ENCODE data around the gene LRP1B.

The LRP1B gene

GRCh38 chr2:140491876-140492275 lies 1638.9 kb downstream of the LRP1B start:
- Histone ChIP-seq H3F3A (ENCODE audit: control insufficient read depth, insufficient read depth) (no peaks in the 10 kb centered on the region), H3K9me2 (replicated peaks; ENCODE audit: control insufficient read depth, low read length) (no peaks in the 10 kb centered on the region), H3K4me2 (ENCODE audit: low read length) (no peak overlapping the region), H3K27me3 (ENCODE audit: control insufficient read depth, low read length) (no peaks in the 10 kb centered on the region), H3K27ac (ENCODE audit: low read depth, low read length) (no peak overlapping the region), H4K20me1 (ENCODE audit: control insufficient read depth, insufficient read depth, low read depth, low read length) (no peaks in the 10 kb centered on the region), H3K79me2 (ENCODE audit: control insufficient read depth, low read length) (no peaks in the 10 kb centered on the region), H3K9me3 (ENCODE audit: control insufficient read depth, insufficient read depth, low read length) (no peaks in the 10 kb centered on the region), H3K4me3 (ENCODE audit: low read length) (no peak overlapping the region), H3K36me3 (ENCODE audit: control insufficient read depth, low read length) (no peaks in the 10 kb centered on the region), H3K4me1 (ENCODE audit: control insufficient read depth, low read length) (no peaks in the 10 kb centered on the region)
- TF ChIP-seq, protein P1, sequence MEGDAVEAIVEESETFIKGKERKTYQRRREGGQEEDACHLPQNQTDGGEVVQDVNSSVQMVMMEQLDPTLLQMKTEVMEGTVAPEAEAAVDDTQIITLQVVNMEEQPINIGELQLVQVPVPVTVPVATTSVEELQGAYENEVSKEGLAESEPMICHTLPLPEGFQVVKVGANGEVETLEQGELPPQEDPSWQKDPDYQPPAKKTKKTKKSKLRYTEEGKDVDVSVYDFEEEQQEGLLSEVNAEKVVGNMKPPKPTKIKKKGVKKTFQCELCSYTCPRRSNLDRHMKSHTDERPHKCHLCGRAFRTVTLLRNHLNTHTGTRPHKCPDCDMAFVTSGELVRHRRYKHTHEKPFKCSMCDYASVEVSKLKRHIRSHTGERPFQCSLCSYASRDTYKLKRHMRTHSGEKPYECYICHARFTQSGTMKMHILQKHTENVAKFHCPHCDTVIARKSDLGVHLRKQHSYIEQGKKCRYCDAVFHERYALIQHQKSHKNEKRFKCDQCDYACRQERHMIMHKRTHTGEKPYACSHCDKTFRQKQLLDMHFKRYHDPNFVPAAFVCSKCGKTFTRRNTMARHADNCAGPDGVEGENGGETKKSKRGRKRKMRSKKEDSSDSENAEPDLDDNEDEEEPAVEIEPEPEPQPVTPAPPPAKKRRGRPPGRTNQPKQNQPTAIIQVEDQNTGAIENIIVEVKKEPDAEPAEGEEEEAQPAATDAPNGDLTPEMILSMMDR (IDR thresholded peaks at IDR 0.05; ENCODE audit: low read depth, low read length, poor library complexity, severe bottlenecking), result no peak
- no peak for TF ChIP-seq EZH2phosphoT487 (IDR thresholded peaks at IDR 0.05; ENCODE audit: borderline replicate concordance, low read length)

GRCh38 chr2:140489193-140489592 lies 1641.6 kb downstream of the LRP1B start:
- no peaks in the 10 kb centered on the region for H3K79me2 ChIP-seq (ENCODE audit: control insufficient read depth, low read length)
- H3K27me3 ChIP-seq (ENCODE audit: control insufficient read depth, low read length), result no peaks in the 10 kb centered on the region
- no peak overlapping the region for H3K4me3 ChIP-seq (ENCODE audit: low read length)
- H3F3A ChIP-seq (ENCODE audit: control insufficient read depth, insufficient read depth), result no peaks in the 10 kb centered on the region
- H4K20me1 ChIP-seq (ENCODE audit: control insufficient read depth, insufficient read depth, low read depth, low read length), result no peaks in the 10 kb centered on the region
- no peak for TF ChIP-seq EZH2phosphoT487 (IDR thresholded peaks at IDR 0.05; ENCODE audit: borderline replicate concordance, low read length)
- TF ChIP-seq, protein P1 (IDR thresholded peaks at IDR 0.05; ENCODE audit: low read depth, low read length, poor library complexity, severe bottlenecking), result no peak
- H3K9me3 ChIP-seq (ENCODE audit: control insufficient read depth, insufficient read depth, low read length), result no peaks in the 10 kb centered on the region
- H3K4me1 ChIP-seq (ENCODE audit: control insufficient read depth, low read length), result no peaks in the 10 kb centered on the region
- H3K4me2 ChIP-seq (ENCODE audit: low read length), result no peak overlapping the region
- no peaks in the 10 kb centered on the region for H3K9me2 ChIP-seq (replicated peaks; ENCODE audit: control insufficient read depth, low read length)
- H3K36me3 ChIP-seq (ENCODE audit: control insufficient read depth, low read length), result no peaks in the 10 kb centered on the region
- no peak overlapping the region for H3K27ac ChIP-seq (ENCODE audit: low read depth, low read length)

- H3F3A ChIP-seq (ENCODE audit: control insufficient read depth, insufficient read depth), result no peaks in the 10 kb centered on the region
- H3K9me2 ChIP-seq (replicated peaks; ENCODE audit: control insufficient read depth, low read length), result no peaks in the 10 kb centered on the region
- H3K4me1 ChIP-seq (ENCODE audit: control insufficient read depth, low read length), result no peaks in the 10 kb centered on the region
- no peak overlapping the region for H3K4me2 ChIP-seq (ENCODE audit: low read length)
- H3K36me3 ChIP-seq (ENCODE audit: control insufficient read depth, low read length), result no peaks in the 10 kb centered on the region
- H3K79me2 ChIP-seq (ENCODE audit: control insufficient read depth, low read length), result no peaks in the 10 kb centered on the region
- no peaks in the 10 kb centered on the region for H3K9me3 ChIP-seq (ENCODE audit: control insufficient read depth, insufficient read depth, low read length)
- H3K4me3 ChIP-seq (ENCODE audit: low read length), result no peak overlapping the region
- TF ChIP-seq, protein P1 (IDR thresholded peaks at IDR 0.05; ENCODE audit: low read depth, low read length, poor library complexity, severe bottlenecking), result no peak
- no peak for TF ChIP-seq EZH2phosphoT487 (IDR thresholded peaks at IDR 0.05; ENCODE audit: borderline replicate concordance, low read length)
- no peak overlapping the region for H3K27ac ChIP-seq (ENCODE audit: low read depth, low read length)
- H3K27me3 ChIP-seq (ENCODE audit: control insufficient read depth, low read length), result no peaks in the 10 kb centered on the region
- no peaks in the 10 kb centered on the region for H4K20me1 ChIP-seq (ENCODE audit: control insufficient read depth, insufficient read depth, low read depth, low read length)
Measured at GRCh38 chr2:140481136-140481535, 1649.7 kb downstream of the LRP1B start.

DNA sequence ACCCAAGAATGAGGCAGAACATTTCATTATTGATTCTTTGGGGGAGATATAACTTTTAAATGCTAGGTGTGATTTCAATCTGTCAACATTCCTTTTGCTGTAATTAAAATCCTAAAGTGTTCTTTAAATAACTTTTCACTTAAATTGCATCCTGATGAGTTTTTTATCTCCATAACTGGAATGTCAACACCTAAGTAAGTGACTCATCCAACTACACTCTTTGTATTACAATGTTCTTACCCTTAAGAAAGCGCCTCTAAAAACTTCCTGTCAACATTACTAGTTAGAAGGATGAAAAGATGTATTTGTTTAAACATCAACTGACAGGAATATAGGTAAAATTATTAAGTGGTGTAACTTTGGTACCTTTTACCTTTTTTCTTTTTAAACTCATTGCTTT lies 1657.0 kb downstream of the LRP1B start:
- no peak overlapping the region for H3K4me3 ChIP-seq (ENCODE audit: low read length)

More for the DNA sequence above, 1657.0 kb downstream of the LRP1B start:
- Histone ChIP-seq H3F3A (ENCODE audit: control insufficient read depth, insufficient read depth) (no peaks in the 10 kb centered on the region), H3K9me3 (ENCODE audit: control insufficient read depth, insufficient read depth, low read length) (no peaks in the 10 kb centered on the region), H3K27me3 (ENCODE audit: control insufficient read depth, low read length) (no peaks in the 10 kb centered on the region), H3K36me3 (ENCODE audit: control insufficient read depth, low read length) (no peaks in the 10 kb centered on the region), H3K27ac (ENCODE audit: low read depth, low read length) (no peak overlapping the region), H3K4me1 (ENCODE audit: control insufficient read depth, low read length) (no peaks in the 10 kb centered on the region), H3K9me2 (replicated peaks; ENCODE audit: control insufficient read depth, low read length) (no peaks in the 10 kb centered on the region), H3K79me2 (ENCODE audit: control insufficient read depth, low read length) (no peaks in the 10 kb centered on the region), H4K20me1 (ENCODE audit: control insufficient read depth, insufficient read depth, low read depth, low read length) (no peaks in the 10 kb centered on the region), H3K4me2 (ENCODE audit: low read length) (no peak overlapping the region)
- TF ChIP-seq EZH2phosphoT487 (IDR thresholded peaks at IDR 0.05; ENCODE audit: borderline replicate concordance, low read length), result no peak
- TF ChIP-seq, protein P1 (IDR thresholded peaks at IDR 0.05; ENCODE audit: low read depth, low read length, poor library complexity, severe bottlenecking), result no peak
